Measurements from ENCODE around the gene SLC25A25.
"Not testable (repeated sequence)": the region's sequence is repeated elsewhere in the genome, so short reads cannot be mapped to it uniquely, and the experiment has no call there.

SLC25A25 gene

DNA sequence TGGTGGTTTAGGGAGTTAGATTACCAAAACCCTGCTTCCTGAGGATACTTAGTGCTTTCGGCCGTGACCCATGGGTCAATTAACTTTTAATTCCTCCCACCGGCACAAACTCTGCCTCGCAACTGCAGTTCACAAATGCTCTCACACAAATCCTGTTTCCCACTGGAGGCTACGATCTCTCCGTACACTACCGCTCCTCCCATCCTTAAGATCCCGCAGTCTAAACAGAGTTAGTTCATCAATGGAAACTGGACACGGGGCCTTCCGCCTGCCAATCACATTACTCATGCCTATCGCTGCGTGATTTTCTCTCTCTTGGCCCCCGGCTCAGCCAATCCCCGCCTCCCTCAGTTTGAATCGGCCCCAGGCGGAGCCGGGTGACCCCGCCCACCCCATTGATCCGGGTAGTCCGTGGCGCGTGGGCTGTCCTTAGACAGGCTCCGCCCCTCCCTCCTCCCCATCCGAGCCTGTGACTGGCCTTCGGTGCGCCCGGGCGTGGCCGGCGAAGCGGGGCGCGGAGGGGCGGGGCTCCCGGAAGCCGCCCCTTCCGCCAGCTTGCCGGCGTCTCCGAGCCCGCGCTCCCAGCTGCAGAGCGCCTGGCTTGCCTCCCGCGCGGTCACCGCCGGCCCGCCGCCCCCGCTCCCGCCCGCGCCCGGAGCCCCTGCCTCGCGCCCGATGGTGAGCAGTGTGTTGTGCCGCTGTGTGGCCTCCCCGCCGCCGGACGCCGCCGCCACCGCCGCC, at the start of gene SLC25A25:
TSS of gene SLC25A25 (plus strand) at position 588 of the 741 bp plus-strand sequence. CDS start at position 676, 88 bp downstream.
- no peak for TF ChIP-seq CTCF (IDR thresholded peaks at IDR 0.05; ENCODE audit: control insufficient read depth, insufficient read depth, low read depth, low read length, missing control alignments)
- H3K4me3 ChIP-seq (ENCODE audit: control insufficient read depth, low read depth, low read length) = peak within 1 kb of the TSS; percentile 74
- peak; percentile 95 for DNase-seq (ENCODE audit: low read depth)

DNA sequence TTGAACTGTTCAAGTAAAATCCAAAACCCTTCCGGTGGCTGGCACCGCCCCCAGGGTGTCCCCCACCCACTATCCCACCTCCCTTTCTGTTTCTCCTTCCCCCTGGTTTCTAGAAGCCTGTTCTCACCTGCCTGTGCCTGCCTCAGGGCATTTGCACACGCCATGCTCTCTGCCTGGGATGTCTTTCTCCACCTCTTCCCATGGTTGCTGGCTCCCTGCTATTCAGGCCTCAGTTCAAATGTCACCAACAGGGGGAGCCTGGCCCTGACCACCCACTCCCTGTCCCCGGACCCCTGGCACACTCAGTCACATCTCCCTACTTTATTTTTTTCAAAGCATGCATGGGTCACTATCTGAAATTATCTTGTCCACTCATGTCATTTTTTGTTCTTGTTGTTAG, 47.3 kb upstream of the SLC25A25 start:
- no peak for DNase-seq (ENCODE audit: low read depth)

GRCh38 chr9:128021098-128021497, 46.9 kb upstream of the SLC25A25 start:
- no peak overlapping the region for H3K4me3 ChIP-seq (ENCODE audit: control insufficient read depth, low read depth, low read length)
- TF ChIP-seq CTCF (IDR thresholded peaks at IDR 0.05; ENCODE audit: control insufficient read depth, insufficient read depth, low read depth, low read length, missing control alignments) = no peak
- no peak for DNase-seq (ENCODE audit: low read depth)

More for the DNA sequence above, 47.3 kb upstream of the SLC25A25 start:
- no peak overlapping the region for H3K4me3 ChIP-seq (ENCODE audit: control insufficient read depth, low read depth, low read length)
- TF ChIP-seq CTCF (IDR thresholded peaks at IDR 0.05; ENCODE audit: control insufficient read depth, insufficient read depth, low read depth, low read length, missing control alignments) = peak; percentile 13

DNA sequence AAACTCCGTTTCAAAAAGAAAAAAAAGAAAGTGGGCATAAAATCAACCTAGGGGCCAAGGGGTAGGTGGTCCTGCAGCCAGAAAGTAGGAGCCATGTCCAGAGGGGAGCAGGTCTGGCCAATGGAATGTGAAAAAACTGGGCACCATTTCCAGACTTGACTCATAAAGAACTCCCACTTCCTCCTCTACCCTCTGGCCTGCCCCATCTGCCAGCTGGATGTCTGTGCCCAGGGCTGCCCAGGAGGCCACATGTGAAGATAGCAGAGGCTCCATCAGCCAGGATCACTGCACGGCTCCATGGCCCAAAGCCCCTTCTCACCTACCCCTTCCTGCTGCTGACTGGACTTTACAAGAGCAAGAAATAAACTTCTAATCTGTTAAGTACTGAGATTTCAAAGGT, 45.1 kb upstream of the SLC25A25 start:
- H3K4me3 ChIP-seq (ENCODE audit: control insufficient read depth, low read depth, low read length) = no peak overlapping the region
- no peak for TF ChIP-seq CTCF (IDR thresholded peaks at IDR 0.05; ENCODE audit: control insufficient read depth, insufficient read depth, low read depth, low read length, missing control alignments)
- DNase-seq (ENCODE audit: low read depth) = no peak

DNA sequence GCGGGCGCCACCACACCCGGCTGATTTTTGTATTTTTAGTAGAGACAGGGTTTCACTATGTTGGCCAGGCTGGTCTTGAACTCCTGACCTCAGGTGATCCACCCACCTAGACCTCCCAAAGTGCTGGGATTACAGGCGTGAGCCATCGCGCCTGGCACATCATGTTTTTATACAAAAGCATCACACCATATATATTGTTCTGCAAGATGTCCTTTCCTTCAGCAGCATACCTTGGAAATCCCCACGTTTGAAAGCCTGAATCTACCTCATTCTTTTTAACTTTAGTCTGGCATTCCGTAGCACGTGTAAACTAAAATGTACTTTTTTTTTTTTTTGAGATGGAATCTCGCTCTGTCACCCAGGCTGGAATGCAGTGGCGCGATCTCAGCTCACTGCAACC, 44.4 kb upstream of the SLC25A25 start:
- H3K4me3 ChIP-seq (ENCODE audit: control insufficient read depth, low read depth, low read length); DNase-seq (ENCODE audit: low read depth): not testable (repeated sequence)

GRCh38 chr9:128024761-128025308, 43.2 kb upstream of the SLC25A25 start:
- H3K4me3 ChIP-seq (ENCODE audit: control insufficient read depth, low read depth, low read length) = no peak overlapping the region
- TF ChIP-seq CTCF (IDR thresholded peaks at IDR 0.05; ENCODE audit: control insufficient read depth, insufficient read depth, low read depth, low read length, missing control alignments) = no peak
- DNase-seq (ENCODE audit: low read depth) = no peak

GRCh38 chr9:128025736-128026135, 42.3 kb upstream of the SLC25A25 start:
- no peak overlapping the region for H3K4me3 ChIP-seq (ENCODE audit: control insufficient read depth, low read depth, low read length)
- DNase-seq (ENCODE audit: low read depth) = no peak

More at GRCh38 chr9:128025736-128026135, 42.3 kb upstream of the SLC25A25 start:
- TF ChIP-seq CTCF (IDR thresholded peaks at IDR 0.05; ENCODE audit: control insufficient read depth, insufficient read depth, low read depth, low read length, missing control alignments) = no peak

Measured in AG09309 (cell line).